ENCODE data around the gene TTC1.
"Not testable (repeated sequence)": the region's sequence is repeated elsewhere in the genome, so short reads cannot be mapped to it uniquely, and the experiment has no call there.

TTC1 gene

DNA sequence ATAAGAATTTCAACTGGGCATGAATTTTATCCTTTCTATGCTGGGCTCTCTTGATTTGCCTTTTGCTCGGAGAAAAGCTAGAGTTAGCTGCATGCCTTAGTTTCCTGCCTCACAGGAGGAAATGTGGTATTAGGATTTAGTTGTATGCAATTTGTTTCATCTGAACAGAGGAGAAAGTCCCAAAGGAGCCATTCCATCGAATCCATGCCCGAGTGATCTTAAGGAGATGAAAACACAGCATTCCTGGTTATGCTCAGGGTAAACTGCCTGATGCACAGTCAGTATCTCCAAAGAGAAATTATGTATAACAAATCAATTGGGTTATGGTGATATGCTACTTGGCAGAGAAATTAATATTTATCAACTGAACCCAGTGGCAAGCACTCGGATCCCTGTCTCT, 51.1 kb downstream of the TTC1 start:
- Histone ChIP-seq H3K27me3 (ENCODE audit: low read depth, low read length) (no peaks in the 10 kb centered on the region), H3K4me3 (ENCODE audit: low read length) (no peak overlapping the region), H3K9ac (ENCODE audit: low read length) (no peak overlapping the region), H3K9me3 (ENCODE audit: insufficient read depth, low read length) (no peaks in the 10 kb centered on the region), H3K79me2 (ENCODE audit: low read length) (no peaks in the 10 kb centered on the region), H4K20me1 (ENCODE audit: insufficient read depth, low read length) (no peaks in the 10 kb centered on the region), H3K4me2 (ENCODE audit: low read length) (no peak overlapping the region), H2AFZ (ENCODE audit: low read depth, low read length) (no peak overlapping the region), H3K27ac (ENCODE audit: low read length) (no peak overlapping the region), H3K36me3 (replicated peaks; ENCODE audit: low read depth, low read length) (peaks cover 17% of the 10 kb centered on the region), H3K4me1 (ENCODE audit: low read length) (no peaks in the 10 kb centered on the region)
- TF ChIP-seq EZH2phosphoT487 (IDR thresholded peaks at IDR 0.05; ENCODE audit: low read depth) = no peak
- TF ChIP-seq, protein P1, sequence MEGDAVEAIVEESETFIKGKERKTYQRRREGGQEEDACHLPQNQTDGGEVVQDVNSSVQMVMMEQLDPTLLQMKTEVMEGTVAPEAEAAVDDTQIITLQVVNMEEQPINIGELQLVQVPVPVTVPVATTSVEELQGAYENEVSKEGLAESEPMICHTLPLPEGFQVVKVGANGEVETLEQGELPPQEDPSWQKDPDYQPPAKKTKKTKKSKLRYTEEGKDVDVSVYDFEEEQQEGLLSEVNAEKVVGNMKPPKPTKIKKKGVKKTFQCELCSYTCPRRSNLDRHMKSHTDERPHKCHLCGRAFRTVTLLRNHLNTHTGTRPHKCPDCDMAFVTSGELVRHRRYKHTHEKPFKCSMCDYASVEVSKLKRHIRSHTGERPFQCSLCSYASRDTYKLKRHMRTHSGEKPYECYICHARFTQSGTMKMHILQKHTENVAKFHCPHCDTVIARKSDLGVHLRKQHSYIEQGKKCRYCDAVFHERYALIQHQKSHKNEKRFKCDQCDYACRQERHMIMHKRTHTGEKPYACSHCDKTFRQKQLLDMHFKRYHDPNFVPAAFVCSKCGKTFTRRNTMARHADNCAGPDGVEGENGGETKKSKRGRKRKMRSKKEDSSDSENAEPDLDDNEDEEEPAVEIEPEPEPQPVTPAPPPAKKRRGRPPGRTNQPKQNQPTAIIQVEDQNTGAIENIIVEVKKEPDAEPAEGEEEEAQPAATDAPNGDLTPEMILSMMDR (IDR thresholded peaks at IDR 0.05; ENCODE audit: low read depth, low read length) = no peak

DNA sequence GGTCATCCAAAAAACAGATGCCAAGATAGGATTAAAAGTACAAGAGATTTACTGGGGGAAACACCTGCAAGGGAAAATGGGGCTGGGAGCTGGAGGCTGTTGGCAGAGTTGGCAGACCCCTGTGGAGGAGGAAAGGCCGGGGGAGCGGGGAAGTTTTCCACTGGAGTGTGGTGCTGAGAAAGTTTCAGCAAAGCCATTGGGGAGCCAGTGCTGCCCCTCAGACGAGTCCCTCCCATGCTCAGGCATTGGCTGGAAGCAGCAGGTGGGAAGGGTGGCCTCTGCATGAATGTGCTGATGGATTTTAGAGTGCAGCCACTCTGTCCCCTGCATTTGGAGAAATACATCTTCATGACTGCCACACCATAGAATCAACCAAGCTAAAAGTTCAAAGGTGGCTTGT, 52.8 kb downstream of the TTC1 start:
- Histone ChIP-seq H3K9me3 (ENCODE audit: insufficient read depth, low read length) (no peaks in the 10 kb centered on the region), H3K4me3 (ENCODE audit: low read length) (no peak overlapping the region), H2AFZ (ENCODE audit: low read depth, low read length) (no peak overlapping the region), H3K36me3 (replicated peaks; ENCODE audit: low read depth, low read length) (peaks cover 9% of the 10 kb centered on the region), H3K79me2 (ENCODE audit: low read length) (no peaks in the 10 kb centered on the region), H4K20me1 (ENCODE audit: insufficient read depth, low read length) (no peaks in the 10 kb centered on the region), H3K4me1 (ENCODE audit: low read length) (no peaks in the 10 kb centered on the region), H3K27me3 (ENCODE audit: low read depth, low read length) (no peaks in the 10 kb centered on the region), H3K27ac (ENCODE audit: low read length) (no peak overlapping the region), H3K4me2 (ENCODE audit: low read length) (no peak overlapping the region), H3K9ac (ENCODE audit: low read length) (no peak overlapping the region)
- TF ChIP-seq, protein P1 (IDR thresholded peaks at IDR 0.05; ENCODE audit: low read depth, low read length) = no peak
- no peak for TF ChIP-seq EZH2phosphoT487 (IDR thresholded peaks at IDR 0.05; ENCODE audit: low read depth)

DNA sequence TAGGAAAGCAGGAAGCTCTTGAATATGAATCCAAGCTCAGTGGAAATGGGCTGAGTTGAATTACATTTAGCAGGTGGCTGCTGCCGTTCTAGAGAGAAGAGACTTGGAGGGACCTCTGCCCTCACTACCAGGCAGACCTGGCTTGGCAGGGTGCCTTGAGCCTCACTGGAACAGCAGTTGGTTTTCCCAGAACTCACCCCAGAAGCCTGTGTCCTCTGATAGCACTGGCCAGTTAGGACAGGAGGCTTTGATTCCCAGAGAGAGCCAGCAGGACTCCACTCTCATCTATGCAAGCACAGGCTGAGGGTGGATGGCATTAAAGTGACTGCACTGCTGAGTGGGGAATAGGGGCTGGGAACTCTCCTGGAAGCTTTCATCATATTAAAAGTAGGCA, 55.5 kb downstream of the TTC1 start:
- no peak overlapping the region for H3K4me2 ChIP-seq (ENCODE audit: low read length)
- H4K20me1 ChIP-seq (ENCODE audit: insufficient read depth, low read length) = no peaks in the 10 kb centered on the region

DNA sequence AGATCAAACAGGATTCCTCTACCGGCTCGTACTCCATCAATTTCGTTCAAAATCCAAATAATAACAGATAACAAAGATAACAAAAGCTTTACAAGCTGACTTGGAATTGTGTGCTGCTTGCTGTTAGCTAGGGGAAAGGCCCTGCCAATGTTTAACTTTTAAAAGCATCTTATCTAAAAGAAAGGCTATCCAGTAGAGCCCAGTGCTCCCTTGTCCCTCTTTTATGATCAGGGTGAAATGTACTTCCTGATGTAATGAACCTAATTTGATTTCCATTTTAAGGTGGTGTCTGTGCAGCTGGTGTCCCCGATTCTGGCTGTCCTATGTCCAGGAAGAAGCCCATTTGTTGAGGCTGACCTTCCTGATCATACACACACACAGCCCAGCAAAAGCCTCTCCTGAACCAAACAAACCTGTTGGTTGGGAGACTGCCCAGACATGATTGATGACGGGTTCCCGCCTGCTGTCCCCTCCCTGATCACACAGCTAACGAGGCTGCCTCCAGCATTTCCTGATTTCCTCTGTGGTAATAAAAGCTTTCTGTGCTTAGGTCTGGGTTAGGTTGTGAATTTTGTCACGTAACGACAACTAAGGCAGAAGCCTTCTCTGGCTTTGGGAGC, 56.2 kb downstream of the TTC1 start:
- Histone ChIP-seq H3K27me3 (ENCODE audit: low read depth, low read length) (no peaks in the 10 kb centered on the region), H3K79me2 (ENCODE audit: low read length) (no peaks in the 10 kb centered on the region), H3K4me3 (ENCODE audit: low read length) (no peak overlapping the region), H3K4me2 (ENCODE audit: low read length) (no peak overlapping the region), H3K36me3 (replicated peaks; ENCODE audit: low read depth, low read length) (peaks cover 3% of the 10 kb centered on the region), H3K9ac (ENCODE audit: low read length) (no peak overlapping the region), H4K20me1 (ENCODE audit: insufficient read depth, low read length) (no peaks in the 10 kb centered on the region), H3K4me1 (ENCODE audit: low read length) (no peaks in the 10 kb centered on the region), H3K27ac (ENCODE audit: low read length) (no peak overlapping the region), H3K9me3 (ENCODE audit: insufficient read depth, low read length) (no peaks in the 10 kb centered on the region), H2AFZ (ENCODE audit: low read depth, low read length) (no peak overlapping the region)
- no peak for TF ChIP-seq EZH2phosphoT487 (IDR thresholded peaks at IDR 0.05; ENCODE audit: low read depth)
- TF ChIP-seq, protein P1 (IDR thresholded peaks at IDR 0.05; ENCODE audit: low read depth, low read length) = no peak

More for the DNA sequence above, 55.5 kb downstream of the TTC1 start:
- Histone ChIP-seq H2AFZ (ENCODE audit: low read depth, low read length) (no peak overlapping the region), H3K4me3 (ENCODE audit: low read length) (no peak overlapping the region), H3K9me3 (ENCODE audit: insufficient read depth, low read length) (no peaks in the 10 kb centered on the region), H3K27me3 (ENCODE audit: low read depth, low read length) (no peaks in the 10 kb centered on the region), H3K36me3 (replicated peaks; ENCODE audit: low read depth, low read length) (peaks cover 6% of the 10 kb centered on the region), H3K79me2 (ENCODE audit: low read length) (no peaks in the 10 kb centered on the region), H3K27ac (ENCODE audit: low read length) (no peak overlapping the region), H3K9ac (ENCODE audit: low read length) (no peak overlapping the region), H3K4me1 (ENCODE audit: low read length) (no peaks in the 10 kb centered on the region)
- TF ChIP-seq, protein P1 (IDR thresholded peaks at IDR 0.05; ENCODE audit: low read depth, low read length) = no peak
- TF ChIP-seq EZH2phosphoT487 (IDR thresholded peaks at IDR 0.05; ENCODE audit: low read depth) = no peak

DNA sequence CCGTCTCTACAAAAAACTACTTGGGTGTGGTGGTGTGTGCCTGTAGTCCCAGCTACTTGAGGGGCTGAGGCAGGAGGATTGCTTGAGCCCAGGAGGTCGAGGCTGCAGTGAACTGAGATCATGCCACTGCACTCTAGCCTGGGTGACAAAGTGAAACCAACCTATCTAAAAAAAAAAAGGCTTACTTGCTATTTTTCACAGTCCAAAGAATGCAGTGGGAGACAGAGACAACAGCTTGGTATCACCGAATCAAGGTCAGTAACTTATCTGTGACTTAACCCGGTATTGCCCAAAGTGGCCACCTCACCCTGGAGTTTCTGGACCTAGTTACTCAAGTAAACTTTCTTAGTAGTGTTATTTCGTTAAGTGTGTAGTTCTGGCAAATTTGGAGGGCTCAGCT, 60.2 kb downstream of the TTC1 start:
- H3K36me3 ChIP-seq (replicated peaks; ENCODE audit: low read depth, low read length); H3K4me1 ChIP-seq (ENCODE audit: low read length); H3K79me2 ChIP-seq (ENCODE audit: low read length); H4K20me1 ChIP-seq (ENCODE audit: insufficient read depth, low read length); H3K4me2 ChIP-seq (ENCODE audit: low read length); H3K9ac ChIP-seq (ENCODE audit: low read length); H3K27me3 ChIP-seq (ENCODE audit: low read depth, low read length); H2AFZ ChIP-seq (ENCODE audit: low read depth, low read length); H3K9me3 ChIP-seq (ENCODE audit: insufficient read depth, low read length); H3K27ac ChIP-seq (ENCODE audit: low read length); H3K4me3 ChIP-seq (ENCODE audit: low read length): not testable (repeated sequence)
